ENCODE data around the gene FAM107B.

DNA sequence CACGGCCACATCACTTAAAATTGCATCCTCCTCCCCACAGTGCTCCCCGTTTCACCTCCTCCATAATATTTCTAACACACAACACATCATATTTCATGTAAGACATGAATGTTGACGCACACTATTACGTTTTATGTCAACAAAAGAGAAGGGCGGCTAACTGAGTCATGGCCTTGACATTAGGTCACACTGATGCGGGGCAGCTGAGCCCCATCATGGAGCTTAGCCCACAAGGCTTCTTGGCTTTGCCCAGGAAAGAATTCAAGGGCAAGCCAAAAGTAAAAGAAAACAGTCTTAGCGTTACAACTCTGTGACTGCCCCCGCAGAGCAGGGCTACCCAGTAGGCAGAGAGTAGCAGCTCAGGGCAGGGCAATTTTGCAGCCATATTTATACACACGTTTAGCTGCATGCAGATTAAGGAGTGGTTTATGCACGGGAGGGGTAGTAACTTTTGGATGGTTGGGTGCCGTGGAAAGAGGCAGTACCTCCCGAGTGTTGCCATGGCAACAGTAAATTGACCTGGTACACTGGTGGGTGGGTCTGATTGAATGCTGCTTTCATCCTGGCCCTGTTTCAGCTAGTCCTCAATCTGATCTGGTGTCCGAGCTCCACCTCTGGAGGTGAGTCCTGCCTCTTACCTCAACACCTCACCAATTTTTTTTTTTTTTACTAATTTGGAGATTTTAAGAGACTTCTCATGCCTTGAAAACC, 287.8 kb downstream of the FAM107B start:
- TF ChIP-seq, protein P1, sequence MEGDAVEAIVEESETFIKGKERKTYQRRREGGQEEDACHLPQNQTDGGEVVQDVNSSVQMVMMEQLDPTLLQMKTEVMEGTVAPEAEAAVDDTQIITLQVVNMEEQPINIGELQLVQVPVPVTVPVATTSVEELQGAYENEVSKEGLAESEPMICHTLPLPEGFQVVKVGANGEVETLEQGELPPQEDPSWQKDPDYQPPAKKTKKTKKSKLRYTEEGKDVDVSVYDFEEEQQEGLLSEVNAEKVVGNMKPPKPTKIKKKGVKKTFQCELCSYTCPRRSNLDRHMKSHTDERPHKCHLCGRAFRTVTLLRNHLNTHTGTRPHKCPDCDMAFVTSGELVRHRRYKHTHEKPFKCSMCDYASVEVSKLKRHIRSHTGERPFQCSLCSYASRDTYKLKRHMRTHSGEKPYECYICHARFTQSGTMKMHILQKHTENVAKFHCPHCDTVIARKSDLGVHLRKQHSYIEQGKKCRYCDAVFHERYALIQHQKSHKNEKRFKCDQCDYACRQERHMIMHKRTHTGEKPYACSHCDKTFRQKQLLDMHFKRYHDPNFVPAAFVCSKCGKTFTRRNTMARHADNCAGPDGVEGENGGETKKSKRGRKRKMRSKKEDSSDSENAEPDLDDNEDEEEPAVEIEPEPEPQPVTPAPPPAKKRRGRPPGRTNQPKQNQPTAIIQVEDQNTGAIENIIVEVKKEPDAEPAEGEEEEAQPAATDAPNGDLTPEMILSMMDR (CRISPR knock-in tag; IDR thresholded peaks at IDR 0.05) = no peak
- TF ChIP-seq ZNF816 (CRISPR knock-in tag; IDR thresholded peaks at IDR 0.05; ENCODE audit: borderline replicate concordance) (no peak), SP2 (CRISPR knock-in tag; IDR thresholded peaks at IDR 0.05) (no peak), MAFK (conservative IDR thresholded peaks at IDR 0.05 in 1 of 2, IDR thresholded peaks at IDR 0.05 in 1 of 2; ENCODE audit: low read length in 2 of 2) (no peak), NFIB (CRISPR knock-in tag; IDR thresholded peaks at IDR 0.05; ENCODE audit: borderline replicate concordance) (no peak), SMC3 (IDR thresholded peaks at IDR 0.05; ENCODE audit: low read length) (no peak), ZNF292 (CRISPR knock-in tag; IDR thresholded peaks at IDR 0.05; ENCODE audit: borderline replicate concordance, low read depth) (no peak), MZF1 (CRISPR knock-in tag; IDR thresholded peaks at IDR 0.05; ENCODE audit: borderline replicate concordance) (no peak), SOX6 (IDR thresholded peaks at IDR 0.05) (no peak), SOX6 (CRISPR knock-in tag; IDR thresholded peaks at IDR 0.05) (no peak), POLR2A (IDR thresholded peaks at IDR 0.05; ENCODE audit: insufficient read depth in 1 of 2, low read depth in 2 of 2, low read length in 2 of 2) (no peak), KLF13 (CRISPR knock-in tag; IDR thresholded peaks at IDR 0.05) (no peak), EZH2 (conservative IDR thresholded peaks at IDR 0.05; ENCODE audit: low read depth, low read length) (no peak)
